Activated gamma-delta T cell treated with anti-CD3 and anti-CD28 coated beads, Interleukin-2, amount 50 U/mL, for 16 hours (primary cell): ENCODE data around the gene AGAP9.
"Not testable (repeated sequence)": the region's sequence is repeated elsewhere in the genome, so short reads cannot be mapped to it uniquely, and the experiment has no call there.

ENCODE experiments used
- DNase-seq: peaks from one replicate; pipeline ENCODE4 v3.0.0-alpha.2; 2020; ENCODE audit warnings: low read depth

AGAP9 gene

DNA sequence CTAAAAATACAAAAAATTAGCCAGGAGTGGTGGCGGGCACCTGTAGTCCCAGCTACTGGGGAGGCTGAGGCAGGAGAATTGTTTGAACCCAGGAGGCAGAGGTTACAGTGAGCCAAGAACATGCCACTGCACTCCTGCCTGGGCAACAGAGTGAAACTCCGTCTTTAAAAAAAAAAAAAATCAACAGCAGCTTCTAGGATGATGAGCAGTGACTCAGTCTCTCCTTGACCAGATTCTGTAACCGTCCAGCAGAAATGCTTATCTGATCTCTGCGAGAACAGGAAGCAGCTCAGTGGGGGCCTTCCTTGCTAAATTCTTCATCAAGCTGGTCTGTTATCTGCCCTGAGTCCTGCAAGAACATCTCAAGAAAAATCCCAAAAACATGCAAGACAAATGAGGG, 37.5 kb downstream of the AGAP9 start:
- not testable (repeated sequence) for DNase-seq

DNA sequence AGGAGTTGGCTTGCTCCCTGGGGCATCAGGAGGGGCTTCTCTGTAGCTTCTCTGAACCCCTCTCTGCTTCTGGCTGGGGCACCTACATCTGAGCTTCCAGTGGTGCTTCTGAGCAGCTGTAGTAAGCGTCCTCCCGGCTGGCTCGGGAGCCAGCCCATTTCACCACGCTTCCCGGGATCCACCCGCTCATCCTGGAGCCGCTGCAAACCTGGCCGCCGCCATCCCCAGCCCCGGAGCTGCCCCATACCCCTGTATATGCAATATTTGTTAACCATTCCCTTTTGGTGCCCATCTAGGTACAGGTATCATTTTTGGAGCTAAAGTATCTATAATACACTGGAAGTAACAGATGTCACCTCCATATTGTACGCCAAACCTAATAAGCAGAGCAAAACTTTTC, 38.7 kb downstream of the AGAP9 start:
- DNase-seq = not testable (repeated sequence)

DNA sequence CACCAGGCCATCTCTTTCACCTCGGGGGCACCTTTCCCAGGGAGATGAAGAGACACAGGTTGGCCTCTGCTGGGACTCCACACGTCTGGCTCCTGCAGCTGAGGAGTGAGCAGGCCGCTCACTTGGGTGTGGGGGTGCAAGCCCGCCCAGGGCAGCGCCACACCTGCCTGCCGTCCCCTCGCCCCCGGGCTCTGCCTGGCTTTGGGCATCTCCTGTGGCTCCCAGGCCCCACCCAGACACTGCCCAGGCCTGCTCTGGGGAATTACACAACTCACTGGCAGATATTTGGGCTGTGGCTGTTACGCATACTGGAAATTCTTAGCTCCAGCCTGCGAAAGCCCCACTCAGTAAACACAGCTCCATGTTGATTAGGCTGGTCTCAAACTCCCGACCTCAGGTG, 39.5 kb downstream of the AGAP9 start, which contains the start of gene ANXA8:
Gene ANXA8, minus strand, starts transcription at position 193 of the 400 bp plus-strand sequence. Its CDS starts 182 bp downstream, at position 11.
- not testable (repeated sequence) for DNase-seq

GRCh38 chr10:47482367-47482766, 41.1 kb downstream of the AGAP9 start:
- DNase-seq = not testable (repeated sequence)

- not testable (repeated sequence) for DNase-seq
These were observed 41.7 kb downstream of the AGAP9 start for GRCh38 chr10:47481768-47482181.

- DNase-seq = not testable (repeated sequence)
These were observed 42.2 kb downstream of the AGAP9 start for GRCh38 chr10:47481182-47481766.

DNA sequence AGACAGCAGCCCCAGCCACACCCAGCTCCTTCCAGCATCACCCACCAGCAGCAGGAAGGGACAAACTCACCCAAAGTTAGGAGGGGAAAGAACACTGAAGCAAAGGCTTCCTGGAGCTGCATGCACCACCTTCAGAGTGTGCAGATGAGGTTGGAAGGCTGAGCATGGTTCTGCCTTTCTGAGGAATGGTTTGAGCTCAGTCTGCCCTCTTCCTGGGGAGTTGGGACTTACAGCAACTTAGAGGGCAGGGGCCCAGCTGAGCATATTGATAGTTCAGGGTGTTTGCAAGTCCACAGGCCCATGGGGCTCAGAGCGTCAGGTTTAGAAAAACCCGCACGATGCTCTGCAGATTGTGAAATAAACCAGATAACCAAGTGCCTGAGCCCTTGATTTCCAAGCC, 43.3 kb downstream of the AGAP9 start:
- DNase-seq = not testable (repeated sequence)

DNA sequence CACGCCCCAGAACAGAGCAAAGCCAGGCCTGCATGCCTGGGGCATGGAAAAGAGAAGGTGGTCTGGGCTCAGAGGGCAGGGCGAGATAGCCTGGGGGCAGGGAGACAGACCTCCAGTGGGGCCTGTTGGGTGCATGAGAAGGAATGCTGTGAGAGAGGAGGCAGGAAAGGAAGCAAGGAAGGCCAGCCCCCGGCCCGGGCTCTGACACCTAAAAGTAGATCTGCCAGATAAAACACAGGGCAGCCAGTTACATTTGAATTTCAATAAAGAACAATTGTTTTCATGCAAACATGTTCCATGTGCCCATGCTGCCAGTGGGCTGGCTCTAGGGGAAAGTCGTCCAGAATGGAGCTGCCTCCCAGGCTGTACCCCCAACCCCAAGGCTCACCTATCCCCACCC, 45.3 kb downstream of the AGAP9 start:
- DNase-seq = not testable (repeated sequence)

GRCh38 chr10:47477078-47477477, 46.4 kb downstream of the AGAP9 start:
- not testable (repeated sequence) for DNase-seq

GRCh38 chr10:47475101-47475500, 48.3 kb downstream of the AGAP9 start:
- not testable (repeated sequence) for DNase-seq

- DNase-seq = not testable (repeated sequence)
These were observed 49.9 kb downstream of the AGAP9 start for GRCh38 chr10:47473516-47473915.

DNA sequence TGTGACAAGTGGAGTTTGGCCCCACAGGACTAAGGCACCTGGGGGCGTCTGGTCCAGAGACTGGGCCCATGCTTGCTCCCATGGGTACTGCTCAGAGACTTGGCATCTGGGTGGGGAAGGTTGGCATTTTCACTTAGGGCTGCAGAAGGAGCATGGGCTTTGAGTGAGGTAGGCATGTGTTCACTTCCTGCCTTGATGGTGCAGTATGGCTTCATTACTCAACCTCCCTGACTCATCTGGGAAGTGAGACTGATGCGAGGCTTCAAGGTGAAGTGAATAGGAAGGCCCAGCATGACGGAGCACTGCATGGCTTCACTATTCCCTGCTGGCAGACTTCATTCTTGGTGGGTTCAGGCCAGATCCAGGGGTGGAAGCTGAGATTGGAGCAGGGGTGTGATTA, 50.8 kb downstream of the AGAP9 start:
- DNase-seq = not testable (repeated sequence)

DNA sequence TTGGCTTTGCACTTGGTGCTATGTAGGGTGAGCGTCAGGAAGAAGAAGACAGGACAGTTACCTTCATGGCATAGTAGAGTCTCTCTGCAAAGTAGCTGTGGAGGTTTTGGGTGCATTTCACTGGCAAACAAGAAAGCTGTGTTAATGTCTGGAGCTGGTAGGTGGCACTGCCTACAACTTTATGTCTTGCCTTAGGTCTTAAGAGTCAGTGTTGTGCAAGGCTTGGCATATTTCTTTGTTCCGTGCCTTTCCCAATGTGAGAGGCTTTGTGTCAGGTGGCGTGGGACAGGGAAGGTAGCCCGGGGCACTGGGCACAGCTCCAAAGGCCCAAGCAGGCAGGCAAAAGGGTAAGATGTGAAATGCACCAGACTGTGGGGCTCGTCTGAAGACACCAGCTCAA, 51.4 kb downstream of the AGAP9 start:
- DNase-seq = not testable (repeated sequence)

DNA sequence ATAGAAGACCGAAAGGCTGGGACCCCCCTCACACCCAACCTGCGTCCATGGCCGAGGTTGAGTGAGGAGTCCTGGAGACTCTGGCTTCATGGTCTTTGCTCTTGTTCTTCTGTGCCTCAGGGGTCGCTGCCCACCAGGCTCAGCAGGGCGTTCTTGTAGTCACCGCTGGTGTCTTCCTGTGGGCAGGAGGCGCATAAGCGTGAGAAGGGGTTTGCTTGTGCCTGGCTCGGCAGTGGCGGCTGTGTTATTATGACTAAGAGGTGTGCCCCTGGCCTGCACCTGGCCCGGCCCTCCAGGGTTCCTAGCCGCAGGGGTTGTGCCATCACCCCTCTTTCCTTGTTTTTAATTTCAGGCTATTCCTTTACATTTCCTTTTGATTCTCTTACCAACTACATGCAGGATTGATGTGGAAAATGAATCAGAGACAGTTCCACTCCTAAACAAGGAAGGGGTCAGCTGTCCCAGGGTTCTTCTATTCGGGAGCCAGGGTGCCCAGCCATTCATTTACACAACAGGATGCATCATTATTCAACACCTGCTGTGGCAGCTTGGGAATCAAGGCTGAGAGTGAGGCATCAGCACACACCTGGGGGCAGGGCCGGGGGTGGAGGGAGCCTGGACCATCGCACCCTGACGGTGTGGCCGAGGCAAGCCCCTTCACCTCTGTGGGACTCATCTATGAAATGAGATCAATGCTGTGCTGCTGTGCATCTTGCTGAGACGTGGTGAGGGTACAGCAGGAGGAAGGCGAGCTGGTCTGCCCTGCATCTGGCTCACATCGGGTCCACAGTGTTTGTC, 54.5 kb downstream of the AGAP9 start:
- DNase-seq = not testable (repeated sequence)

DNA sequence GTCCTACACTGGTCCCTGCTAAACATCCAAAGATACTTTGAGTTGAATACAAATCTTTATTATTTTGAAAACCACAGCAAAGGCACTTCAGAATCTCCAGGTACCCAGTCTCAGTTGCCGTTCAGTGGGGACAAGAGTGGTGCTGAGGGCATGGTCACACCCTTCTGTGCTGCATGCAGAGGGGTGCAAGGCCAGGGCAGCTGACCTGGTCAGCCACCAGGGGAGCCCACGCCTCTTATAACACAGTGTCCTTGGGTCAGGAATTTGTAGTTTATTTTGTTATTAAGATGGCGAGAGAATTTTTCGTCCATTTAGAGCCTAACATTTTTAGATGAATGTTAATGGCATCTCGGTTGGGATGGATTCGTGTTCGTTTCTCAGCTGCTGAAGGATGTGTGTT, 55.5 kb downstream of the AGAP9 start:
- not testable (repeated sequence) for DNase-seq

GRCh38 chr10:47467458-47467857, 56.0 kb downstream of the AGAP9 start:
- DNase-seq = not testable (repeated sequence)

- not testable (repeated sequence) for DNase-seq
These were observed 58.1 kb downstream of the AGAP9 start for GRCh38 chr10:47465216-47465917.

- not testable (repeated sequence) for DNase-seq
These were observed 60.7 kb downstream of the AGAP9 start for GRCh38 chr10:47462577-47463358.

DNA sequence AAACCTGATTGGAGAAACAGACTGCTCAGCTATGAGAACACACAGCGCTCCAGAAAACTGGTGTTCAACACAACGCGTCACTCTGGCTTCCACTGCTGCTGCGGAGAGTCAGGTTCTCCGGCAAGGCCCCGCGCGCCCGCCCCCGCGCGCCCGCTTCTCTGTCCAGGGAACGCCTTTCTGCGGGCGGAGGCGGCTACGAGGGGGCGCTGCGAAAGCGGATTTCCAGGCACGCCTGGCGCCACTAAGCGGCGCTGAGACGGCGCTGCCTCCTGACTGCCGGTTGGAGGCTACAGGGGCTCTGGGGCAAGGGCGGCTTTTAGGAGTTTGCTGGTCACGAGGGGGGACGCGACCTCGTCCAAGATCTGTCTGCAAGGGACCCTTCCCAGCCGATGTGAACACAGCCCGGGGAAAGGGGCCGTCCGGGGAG, 62.2 kb downstream of the AGAP9 start:
- not testable (repeated sequence) for DNase-seq

- DNase-seq = no peak
These were observed 64.8 kb downstream of the AGAP9 start for GRCh38 chr10:47458466-47459154.

- DNase-seq = no peak
These were observed 65.6 kb downstream of the AGAP9 start for GRCh38 chr10:47457826-47458225.
